Neuronal stem cell (in vitro differentiated cells): ENCODE measurements around the gene SLITRK1.
A peak's percentile ranks its signal among the peaks of the same experiment; 100 is the strongest.

ENCODE experiments used
- DNase-seq: peaks from one replicate; pipeline ENCODE4 v3.0.0-alpha.2; 2013; ENCODE audit warnings: low spot score
- H2AFZ ChIP-seq: one replicate; pipeline ENCODE4 v1.6.1; 2013; ENCODE audit warnings: mild to moderate bottlenecking, low read length, inconsistent platforms
- H2AK5ac ChIP-seq: 2 replicates; pipeline ENCODE4 v1.6.1; 2013; ENCODE audit warnings: low read depth, mild to moderate bottlenecking, inconsistent platforms, low read length, moderate library complexity, mixed read lengths
- H2BK120ac ChIP-seq: 2 replicates; pipeline ENCODE4 v1.6.1; 2013; ENCODE audit warnings: low read depth, mild to moderate bottlenecking, inconsistent platforms, low read length, moderate library complexity, mixed read lengths
- H2BK12ac ChIP-seq: one replicate; pipeline ENCODE4 v1.6.1; 2013; ENCODE audit warnings: low read length, inconsistent platforms
- H2BK15ac ChIP-seq: 2 replicates; pipeline ENCODE4 v1.6.1; 2013; ENCODE audit warnings: mild to moderate bottlenecking, low read length, inconsistent platforms, mixed read lengths
- H2BK5ac ChIP-seq: one replicate; pipeline ENCODE4 v1.6.1; 2013; ENCODE audit warnings: inconsistent platforms, mild to moderate bottlenecking, low read length, moderate library complexity
- H3K14ac ChIP-seq: one replicate; pipeline ENCODE4 v1.6.1; 2013; ENCODE audit warnings: low read length, inconsistent platforms
- H3K18ac ChIP-seq: 2 replicates; pipeline ENCODE4 v1.6.1; 2013; ENCODE audit warnings: low read length, inconsistent platforms
- H3K23ac ChIP-seq: 2 replicates; pipeline ENCODE4 v1.6.1; 2013; ENCODE audit warnings: low read depth, mild to moderate bottlenecking, mixed read lengths, low read length, inconsistent platforms; ENCODE audit not compliant: poor library complexity
- H3K27ac ChIP-seq: replicated peaks from 3 replicates; pipeline ENCODE4 v1.5.1; 2013; ENCODE audit warnings: low read length, inconsistent platforms
- H3K27me3 ChIP-seq, 3 experiments: 2 replicates each; pipeline ENCODE4 v1.6.1; 2013; ENCODE audit warnings: low read length in 3 of 3, mild to moderate bottlenecking in 2 of 3, inconsistent platforms in 1 of 3, low read depth in 1 of 3, mixed read lengths in 1 of 3, moderate library complexity in 1 of 3; ENCODE audit not compliant: control insufficient read depth in 3 of 3, insufficient read depth in 3 of 3
- H3K36me3 ChIP-seq, 2 donors: replicated peaks in 1 of 2; 2 replicates each; pipeline ENCODE4 v1.6.1; 2013; ENCODE audit warnings: low read length in 2 of 2; ENCODE audit not compliant: control insufficient read depth in 2 of 2, insufficient read depth in 2 of 2
- H3K4ac ChIP-seq: 2 replicates; pipeline ENCODE4 v1.6.1; 2013; ENCODE audit warnings: inconsistent platforms, mild to moderate bottlenecking, low read length, moderate library complexity
- H3K4me1 ChIP-seq, 2 donors: 1 replicate in 1 of 2; 2 replicates in 1 of 2; pipeline ENCODE4 v1.6.1; 2013; ENCODE audit warnings: low read length in 2 of 2, low read depth in 1 of 2; ENCODE audit not compliant: control insufficient read depth in 2 of 2, insufficient read depth in 1 of 2
- H3K4me2 ChIP-seq: one replicate; pipeline ENCODE4 v1.6.1; 2013; ENCODE audit warnings: mild to moderate bottlenecking, low read length, inconsistent platforms; ENCODE audit not compliant: insufficient read depth, poor library complexity, severe bottlenecking
- H3K4me3 ChIP-seq, 2 donors: 2 replicates each; pipeline ENCODE4 v1.5.1; 2013; ENCODE audit warnings: low read length in 2 of 2, mild to moderate bottlenecking in 2 of 2, inconsistent platforms in 1 of 2, moderate library complexity in 1 of 2
- H3K79me1 ChIP-seq: one replicate; pipeline ENCODE4 v1.6.1; 2013; ENCODE audit warnings: low read depth, mild to moderate bottlenecking, inconsistent platforms, low read length, moderate library complexity
- H3K9ac ChIP-seq: one replicate; pipeline ENCODE4 v1.6.1; 2013; ENCODE audit warnings: mild to moderate bottlenecking, low read depth, low read length, inconsistent platforms; ENCODE audit not compliant: poor library complexity
- H3K9me3 ChIP-seq, 2 donors: replicated peaks in 1 of 2; 2 replicates each; pipeline versions ENCODE3 to v1.6.1; 2013; ENCODE audit warnings: low read length in 2 of 2, mild to moderate bottlenecking in 2 of 2, inconsistent platforms in 1 of 2, low read depth in 1 of 2, mixed read lengths in 1 of 2, moderate library complexity in 1 of 2; ENCODE audit not compliant: control insufficient read depth in 2 of 2, insufficient read depth in 1 of 2
- H4K8ac ChIP-seq: one replicate; pipeline ENCODE4 v1.6.1; 2013; ENCODE audit warnings: low read depth, mild to moderate bottlenecking, inconsistent platforms, low read length, moderate library complexity
- H4K91ac ChIP-seq: one replicate; pipeline ENCODE4 v1.6.1; 2013; ENCODE audit warnings: low read length, low read depth, mild to moderate bottlenecking, inconsistent platforms; ENCODE audit not compliant: poor library complexity
- WGBS, 2 donors: extraction: QIAGEN DNeasy Blood & Tissue Kit; methylation state at CpG; one replicate each; pipeline ENCODE4 v1.1.7; 2013; ENCODE audit warnings: missing lambda C conversion rate in 2 of 2, mixed read lengths in 1 of 2; ENCODE audit not compliant: insufficient read length in 2 of 2, insufficient replicate concordance in 1 of 2; ENCODE audit errors: extremely low coverage in 2 of 2; 5-methylcytosine and 5-hydroxymethylcytosine counted together

SLITRK1 gene

DNA sequence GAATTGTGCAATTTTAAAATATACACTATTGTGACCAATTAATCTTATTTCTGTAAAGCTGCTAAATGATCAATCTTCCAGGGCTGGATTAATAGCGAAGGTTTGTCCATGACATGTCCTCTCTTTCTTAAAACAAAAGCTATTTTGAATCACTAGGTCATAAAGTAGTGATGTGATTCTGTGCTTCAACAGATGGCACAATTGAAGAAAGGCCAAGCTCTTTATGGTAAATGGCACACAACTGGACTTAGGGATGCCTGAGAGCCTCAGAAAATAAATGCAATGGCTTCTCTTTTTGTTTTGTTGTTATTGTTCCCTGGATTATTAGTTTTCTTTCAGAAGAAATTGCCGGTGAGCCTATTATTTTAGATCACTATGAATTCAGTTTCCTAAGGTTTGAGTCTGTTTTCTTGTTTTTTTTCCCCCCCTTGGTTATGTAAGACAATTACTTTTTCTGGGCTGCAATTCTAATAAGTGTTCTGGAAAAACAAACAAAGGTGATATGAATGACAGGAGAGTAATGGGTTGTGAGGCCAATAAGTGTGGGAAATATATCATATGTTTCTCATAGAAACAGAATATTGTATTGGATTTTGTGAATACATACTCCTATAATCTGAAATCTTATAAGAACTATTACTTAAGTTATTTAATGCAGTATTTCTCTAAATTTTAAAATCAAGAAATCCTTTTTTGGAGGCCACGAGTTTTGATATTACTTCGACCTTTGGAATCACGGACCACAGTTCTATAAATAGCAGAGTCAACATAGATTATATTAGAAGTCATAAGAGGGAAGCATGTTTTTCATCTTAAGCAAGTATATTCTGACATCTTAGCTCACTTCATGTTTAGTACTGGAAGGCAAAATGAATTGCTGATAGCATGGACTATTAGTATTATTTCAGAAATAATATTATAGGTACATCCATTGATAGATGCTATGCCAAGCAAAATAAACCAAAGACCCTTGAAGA lies 16.8 kb downstream of the SLITRK1 start:
- Histone ChIP-seq H4K91ac (no peak overlapping the region), H3K9ac (no peak overlapping the region), H3K4me1 (no peaks in the 10 kb centered on the region), H3K4me3 (no peak overlapping the region), H3K18ac (no peak overlapping the region), H3K27ac (no peak overlapping the region), H3K9me3 (peaks cover 0 to 3% of the 10 kb centered on the region in 2 donors), H2BK15ac (no peak overlapping the region), H4K8ac (no peak overlapping the region), H3K79me1 (no peaks in the 10 kb centered on the region), H3K27me3 (no peaks in the 10 kb centered on the region), H3K36me3 (no peaks in the 10 kb centered on the region), H3K4ac (no peak overlapping the region), H2BK120ac (no peak overlapping the region), H3K4me2 (no peak overlapping the region), H2BK5ac (no peak overlapping the region), H3K23ac (no peak overlapping the region), H3K14ac (no peak overlapping the region), H2BK12ac (no peak overlapping the region), H2AK5ac (no peak overlapping the region), H2AFZ (no peak overlapping the region)
- no CpG with 5 or more reads among the region's 5 CpGs for WGBS, 2 donors
- DNase-seq, result no peak

DNA sequence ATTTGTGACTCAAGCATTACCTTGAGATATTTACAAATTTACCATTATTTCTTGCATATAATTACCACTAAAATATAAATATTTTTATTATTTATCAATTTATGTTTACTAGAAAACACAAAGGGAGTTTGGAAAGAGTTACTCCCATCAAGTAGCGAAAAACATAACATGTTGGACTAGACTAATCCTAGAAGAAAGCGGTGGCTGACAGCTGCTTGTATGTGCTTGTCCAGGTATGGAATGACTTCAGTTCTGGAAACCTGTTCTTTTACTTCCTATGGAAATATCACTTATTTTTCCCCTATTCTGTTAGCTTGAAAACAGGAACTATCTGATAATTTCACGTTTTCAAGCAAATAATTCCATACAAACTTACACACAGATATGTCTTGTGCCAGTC lies 28.5 kb downstream of the SLITRK1 start:
- no peaks in the 10 kb centered on the region for H3K79me1 ChIP-seq
- no CpG with 5 or more reads among the region's 3 CpGs for WGBS, 2 donors

DNA sequence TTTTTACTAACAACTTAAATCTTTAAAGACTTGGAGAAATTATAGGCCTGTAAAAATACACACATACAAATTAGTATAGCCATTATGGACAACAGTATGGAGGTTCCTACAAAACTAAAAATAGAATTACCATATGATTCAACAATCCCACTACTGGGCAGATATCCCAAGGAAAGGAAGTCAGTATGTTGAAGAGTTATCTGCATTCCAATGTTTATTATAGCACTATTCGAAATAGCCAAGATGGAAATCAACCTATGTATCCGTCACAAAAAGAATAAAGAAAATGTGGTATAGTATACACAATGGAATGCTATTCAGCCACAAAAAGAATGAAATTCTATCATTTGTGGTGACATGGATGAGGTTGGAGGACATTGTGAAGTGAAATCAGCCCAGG lies 37.2 kb downstream of the SLITRK1 start:
- Histone ChIP-seq H3K14ac (no peak overlapping the region), H3K27me3 (no peaks in the 10 kb centered on the region), H3K9me3 (peaks cover 0 to 3% of the 10 kb centered on the region in 2 donors), H3K4ac (no peak overlapping the region), H3K4me2 (no peak overlapping the region), H3K79me1 (no peaks in the 10 kb centered on the region), H3K36me3 (no peaks in the 10 kb centered on the region), H3K18ac (no peak overlapping the region), H3K23ac (no peak overlapping the region), H3K4me3 (no peak overlapping the region), H4K91ac (no peak overlapping the region), H2AK5ac (no peak overlapping the region), H3K4me1 (no peaks in the 10 kb centered on the region), H3K27ac (no peak overlapping the region), H2BK120ac (no peak overlapping the region), H2BK5ac (no peak overlapping the region), H2BK12ac (no peak overlapping the region), H2AFZ (no peak overlapping the region), H2BK15ac (no peak overlapping the region), H3K9ac (no peak overlapping the region), H4K8ac (no peak overlapping the region)
- DNase-seq, result no peak
- no CpG with 5 or more reads among the region's 2 CpGs for WGBS, 2 donors

More for the DNA sequence above, 28.5 kb downstream of the SLITRK1 start:
- Histone ChIP-seq H3K4me2 (no peak overlapping the region), H3K4ac (no peak overlapping the region), H2BK5ac (no peak overlapping the region), H3K4me1 (no peaks in the 10 kb centered on the region), H2BK12ac (no peak overlapping the region), H2BK15ac (no peak overlapping the region), H3K9ac (no peak overlapping the region), H4K91ac (no peak overlapping the region), H3K4me3 (no peak overlapping the region), H3K27ac (no peak overlapping the region), H3K14ac (no peak overlapping the region), H3K23ac (no peak overlapping the region), H3K36me3 (no peaks in the 10 kb centered on the region), H2AFZ (no peak overlapping the region), H3K9me3 (peaks cover 0 to 3% of the 10 kb centered on the region in 2 donors), H3K27me3 (no peaks in the 10 kb centered on the region), H2AK5ac (no peak overlapping the region), H3K18ac (no peak overlapping the region), H2BK120ac (no peak overlapping the region), H4K8ac (no peak overlapping the region)
- DNase-seq, result no peak

DNA sequence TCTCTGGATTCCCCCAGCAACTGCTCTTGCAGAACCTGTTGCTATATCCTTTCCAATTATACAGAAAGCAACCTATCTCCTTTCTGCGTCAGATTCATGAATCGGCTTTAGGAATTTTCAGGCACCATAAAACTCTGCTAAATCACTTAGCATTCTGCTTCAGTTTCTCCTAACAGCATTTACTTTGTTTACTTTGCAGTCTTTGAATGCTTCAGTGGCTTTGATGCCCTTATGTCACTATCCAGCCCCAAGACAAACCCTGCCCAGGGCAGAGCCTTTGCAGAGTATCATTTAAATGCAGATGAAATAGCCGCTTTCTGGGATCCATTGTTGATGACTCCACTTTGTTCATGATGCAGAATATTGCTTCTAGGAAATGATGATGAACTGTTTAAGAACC lies 43.1 kb downstream of the SLITRK1 start:
- Histone ChIP-seq H3K4ac (no peak overlapping the region), H3K9me3 (peaks cover 0 to 3% of the 10 kb centered on the region in 2 donors), H2BK15ac (no peak overlapping the region), H4K91ac (no peak overlapping the region), H3K4me3 (no peak overlapping the region), H2BK12ac (no peak overlapping the region), H3K4me1 (peaks cover 0 to 9% of the 10 kb centered on the region in 2 donors), H3K23ac (no peak overlapping the region), H2AK5ac (no peak overlapping the region), H3K79me1 (no peaks in the 10 kb centered on the region), H3K27ac (no peak overlapping the region), H2BK120ac (no peak overlapping the region), H3K27me3 (no peaks in the 10 kb centered on the region), H2BK5ac (no peak overlapping the region), H3K14ac (no peak overlapping the region), H3K18ac (no peak overlapping the region), H4K8ac (no peak overlapping the region), H3K9ac (no peak overlapping the region), H2AFZ (peak overlapping the region; percentile 54), H3K36me3 (no peaks in the 10 kb centered on the region), H3K4me2 (no peak overlapping the region)
- no peak for DNase-seq
- no CpG with 5 or more reads among the region's 3 CpGs for WGBS, 2 donors
